Parathyroid adenoma (tissue), 2 donors: ENCODE results near the gene THAP7.

Experiments used
- H2AFZ ChIP-seq: fragments of 300-600 bp; sonication (generic); one replicate; pipeline ENCODE4 v1.7.0; 2017; ENCODE audit warnings: antibody characterized with exemption, mild to moderate bottlenecking
- H3K27ac ChIP-seq: fragments of 300-600 bp; sonication (generic); one replicate; pipeline ENCODE4 v1.7.0; 2017
- H3K27me3 ChIP-seq: fragments of 300-600 bp; sonication (generic); one replicate; pipeline ENCODE4 v1.7.0; 2017; ENCODE audit warnings: low read length; ENCODE audit not compliant: control insufficient read depth, insufficient read depth
- H3K36me3 ChIP-seq: fragments of 300-600 bp; sonication (generic); one replicate; pipeline ENCODE4 v1.7.0; 2017; ENCODE audit warnings: low read length; ENCODE audit not compliant: control insufficient read depth, insufficient read depth
- H3K4me1 ChIP-seq: fragments of 300-600 bp; sonication (generic); one replicate; pipeline ENCODE4 v1.7.0; 2017; ENCODE audit warnings: control low read depth
- H3K4me2 ChIP-seq: fragments of 300-600 bp; sonication (generic); one replicate; pipeline ENCODE4 v1.7.0; 2017; ENCODE audit warnings: low read length
- H3K4me3 ChIP-seq: fragments of 300-600 bp; sonication (generic); one replicate; pipeline ENCODE4 v1.7.0; 2017; ENCODE audit warnings: low read depth, low read length
- H3K79me2 ChIP-seq: fragments of 300-600 bp; sonication (generic); one replicate; pipeline ENCODE4 v1.7.0; 2017; ENCODE audit warnings: control low read depth
- H3K9ac ChIP-seq: fragments of 300-600 bp; sonication (generic); one replicate; pipeline ENCODE4 v1.7.0; 2017; ENCODE audit warnings: mild to moderate bottlenecking
- H3K9me3 ChIP-seq: fragments of 300-600 bp; sonication (generic); one replicate; pipeline ENCODE4 v1.7.0; 2017; ENCODE audit warnings: low read length; ENCODE audit not compliant: control insufficient read depth
- TF ChIP-seq, protein P1 (sequence below): fragments of 300-600 bp; sonication (generic); IDR thresholded peaks from one replicate; pipeline ENCODE4 v1.7.0; 2017; ENCODE audit warnings: antibody characterized with exemption, mild to moderate bottlenecking
- donor health status: primary hyperparathyroidism.

The THAP7 gene

DNA sequence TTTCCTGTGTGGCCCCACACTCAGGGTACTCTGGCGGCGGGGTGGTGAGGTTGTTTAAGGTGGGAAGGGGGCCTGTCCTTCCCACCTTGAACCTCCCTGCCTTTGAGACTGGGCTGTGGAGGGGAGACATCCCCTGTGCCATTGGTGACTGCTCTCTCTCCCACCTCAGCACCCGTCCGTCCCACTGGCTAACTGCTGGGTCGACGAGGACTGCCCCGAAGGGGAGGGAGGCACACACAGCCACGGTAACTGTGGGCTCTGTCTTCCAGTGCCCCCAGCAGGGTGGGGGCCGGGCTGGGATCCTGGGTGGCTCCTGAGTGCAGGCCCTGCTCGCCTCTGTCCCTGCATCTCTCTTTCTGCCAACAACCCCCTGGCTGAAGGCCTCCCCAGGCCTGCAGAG lies 20.6 kb upstream of the THAP7 start:
- no peaks in the 10 kb centered on the region for H3K36me3 ChIP-seq
- TF ChIP-seq, protein P1, sequence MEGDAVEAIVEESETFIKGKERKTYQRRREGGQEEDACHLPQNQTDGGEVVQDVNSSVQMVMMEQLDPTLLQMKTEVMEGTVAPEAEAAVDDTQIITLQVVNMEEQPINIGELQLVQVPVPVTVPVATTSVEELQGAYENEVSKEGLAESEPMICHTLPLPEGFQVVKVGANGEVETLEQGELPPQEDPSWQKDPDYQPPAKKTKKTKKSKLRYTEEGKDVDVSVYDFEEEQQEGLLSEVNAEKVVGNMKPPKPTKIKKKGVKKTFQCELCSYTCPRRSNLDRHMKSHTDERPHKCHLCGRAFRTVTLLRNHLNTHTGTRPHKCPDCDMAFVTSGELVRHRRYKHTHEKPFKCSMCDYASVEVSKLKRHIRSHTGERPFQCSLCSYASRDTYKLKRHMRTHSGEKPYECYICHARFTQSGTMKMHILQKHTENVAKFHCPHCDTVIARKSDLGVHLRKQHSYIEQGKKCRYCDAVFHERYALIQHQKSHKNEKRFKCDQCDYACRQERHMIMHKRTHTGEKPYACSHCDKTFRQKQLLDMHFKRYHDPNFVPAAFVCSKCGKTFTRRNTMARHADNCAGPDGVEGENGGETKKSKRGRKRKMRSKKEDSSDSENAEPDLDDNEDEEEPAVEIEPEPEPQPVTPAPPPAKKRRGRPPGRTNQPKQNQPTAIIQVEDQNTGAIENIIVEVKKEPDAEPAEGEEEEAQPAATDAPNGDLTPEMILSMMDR: no peak
- H3K79me2 ChIP-seq: no peaks in the 10 kb centered on the region
- no peaks in the 10 kb centered on the region for H3K9me3 ChIP-seq
- H3K4me1 ChIP-seq: no peaks in the 10 kb centered on the region
- no peak overlapping the region for H3K4me3 ChIP-seq
- H3K27me3 ChIP-seq: no peaks in the 10 kb centered on the region
- no peak overlapping the region for H3K27ac ChIP-seq
- no peak overlapping the region for H2AFZ ChIP-seq
- H3K9ac ChIP-seq: no peak overlapping the region
- H3K4me2 ChIP-seq: no peak overlapping the region

DNA sequence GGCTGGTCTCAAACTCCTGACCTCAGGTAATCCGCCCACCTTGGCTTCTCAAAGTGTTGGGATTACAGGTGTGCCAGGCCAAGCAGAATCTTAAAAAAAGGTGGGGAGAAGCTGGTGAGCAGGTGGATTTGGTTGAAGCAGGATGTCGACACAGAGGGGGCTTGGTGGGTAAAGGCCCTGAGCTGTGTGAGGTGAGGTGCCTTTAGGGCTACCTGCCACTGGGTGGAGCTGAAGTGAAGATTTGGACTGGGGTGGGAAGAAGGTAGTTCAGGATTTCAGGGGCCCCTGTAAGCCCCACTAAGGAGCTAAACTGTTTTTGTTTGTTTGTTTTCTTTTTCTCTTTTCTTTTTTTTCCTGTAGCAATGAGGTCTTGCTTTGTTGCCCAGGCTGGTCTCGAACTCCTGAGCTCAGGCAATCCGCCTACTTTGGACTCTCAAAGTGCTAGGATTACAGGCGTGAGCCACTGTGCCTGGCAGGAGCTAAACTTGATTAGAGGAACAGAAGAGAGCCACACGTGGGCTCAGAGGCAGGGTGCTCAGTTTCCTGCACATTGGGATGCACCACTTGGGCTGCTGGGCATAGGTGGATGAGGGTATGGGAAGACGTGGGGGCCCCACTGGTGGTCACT lies 19.0 kb upstream of the THAP7 start:
- no peak overlapping the region for H3K4me3 ChIP-seq
- no peak overlapping the region for H3K4me2 ChIP-seq
- H3K27ac ChIP-seq: no peak overlapping the region
- TF ChIP-seq, protein P1: no peak
- no peak overlapping the region for H2AFZ ChIP-seq
- H3K27me3 ChIP-seq: no peaks in the 10 kb centered on the region
- no peaks in the 10 kb centered on the region for H3K9me3 ChIP-seq
- no peak overlapping the region for H3K9ac ChIP-seq
- H3K79me2 ChIP-seq: no peaks in the 10 kb centered on the region
- H3K36me3 ChIP-seq: no peaks in the 10 kb centered on the region
- H3K4me1 ChIP-seq: no peaks in the 10 kb centered on the region

DNA sequence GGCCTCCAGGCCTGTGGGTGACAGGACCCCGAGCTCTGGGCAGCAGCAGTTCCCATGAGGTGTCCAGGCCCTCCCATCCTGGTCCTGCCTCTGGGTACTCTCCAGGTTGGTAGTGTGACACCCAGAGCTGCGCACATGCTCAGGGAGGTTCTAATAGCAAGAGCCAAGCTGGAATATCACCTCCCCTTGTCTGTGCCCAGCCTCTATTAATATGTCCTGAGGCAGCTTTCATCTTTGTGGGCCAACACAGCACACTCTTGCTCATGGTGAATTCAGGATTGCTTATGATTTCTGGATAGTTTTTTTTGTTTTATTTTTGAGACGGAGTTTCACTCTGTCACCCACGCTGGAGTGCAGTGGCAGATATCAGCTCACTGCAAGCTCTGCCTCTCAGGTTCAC lies 16.4 kb upstream of the THAP7 start:
- Histone ChIP-seq H3K36me3 (no peaks in the 10 kb centered on the region), H3K9ac (no peak overlapping the region), H3K27me3 (no peaks in the 10 kb centered on the region), H3K27ac (no peak overlapping the region), H3K79me2 (no peaks in the 10 kb centered on the region), H3K4me3 (no peak overlapping the region), H3K9me3 (no peaks in the 10 kb centered on the region), H3K4me2 (no peak overlapping the region), H2AFZ (no peak overlapping the region), H3K4me1 (no peaks in the 10 kb centered on the region)
- TF ChIP-seq, protein P1: no peak

DNA sequence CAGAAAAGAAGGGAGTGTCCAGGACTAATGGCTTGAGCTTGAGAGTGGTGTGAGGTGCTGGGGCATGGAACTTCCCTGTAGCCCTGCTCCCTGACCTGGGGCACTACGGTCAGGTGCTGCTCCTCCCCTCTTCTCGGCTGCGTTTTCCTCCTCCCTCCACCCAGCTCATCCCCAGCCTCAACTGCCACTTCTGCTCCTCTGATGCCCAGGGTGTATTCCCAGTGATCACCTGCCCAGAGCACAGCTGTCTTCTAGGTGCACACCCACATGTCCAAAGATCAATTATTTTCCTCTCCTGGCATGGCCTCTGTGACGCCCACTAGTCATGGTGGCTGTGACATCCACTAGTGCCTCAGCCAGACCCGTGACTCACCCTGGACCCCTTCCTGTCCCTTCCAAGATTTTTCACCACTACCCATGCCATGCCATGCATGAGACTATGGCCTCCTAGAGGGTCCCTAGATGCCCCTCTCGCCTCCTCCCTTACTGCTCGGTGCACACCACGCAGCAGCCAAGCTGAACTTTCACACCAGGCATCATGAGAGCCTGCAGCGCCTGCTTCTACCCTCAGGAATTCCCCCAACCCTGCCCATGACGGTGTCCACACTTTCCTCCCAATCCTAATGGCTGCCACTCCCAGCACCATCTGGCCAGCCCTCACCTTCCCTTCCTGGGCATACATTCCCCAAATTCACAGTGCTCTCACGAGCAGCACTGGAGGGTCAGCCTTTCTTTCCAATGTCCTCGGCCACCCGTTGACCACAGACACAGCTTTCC lies 14.9 kb upstream of the THAP7 start:
- TF ChIP-seq, protein P1: no peak
- Histone ChIP-seq H3K4me1 (no peaks in the 10 kb centered on the region), H3K9ac (no peak overlapping the region), H3K4me3 (no peak overlapping the region), H3K36me3 (no peaks in the 10 kb centered on the region), H3K4me2 (no peak overlapping the region), H3K9me3 (no peaks in the 10 kb centered on the region), H3K79me2 (no peaks in the 10 kb centered on the region), H2AFZ (no peak overlapping the region), H3K27me3 (no peaks in the 10 kb centered on the region), H3K27ac (no peak overlapping the region)
